DND-41 (cell line): ENCODE results near the gene DGKQ.

Experiments
- CTCF ChIP-seq: IDR thresholded peaks from 2 replicates; pipeline ENCODE4 v1.5.1; 2012; ENCODE audit warnings: borderline replicate concordance, low read length, moderate library complexity, mild to moderate bottlenecking; ENCODE audit not compliant: poor library complexity, severe bottlenecking; ENCODE audit errors: extremely low read depth
- EZH2 ChIP-seq: IDR thresholded peaks from 3 replicates; pipeline ENCODE4 v1.6.1; 2012; ENCODE audit warnings: borderline replicate concordance, low read depth, mild to moderate bottlenecking, moderate library complexity, low read length, inconsistent platforms; ENCODE audit not compliant: severe bottlenecking

DNA sequence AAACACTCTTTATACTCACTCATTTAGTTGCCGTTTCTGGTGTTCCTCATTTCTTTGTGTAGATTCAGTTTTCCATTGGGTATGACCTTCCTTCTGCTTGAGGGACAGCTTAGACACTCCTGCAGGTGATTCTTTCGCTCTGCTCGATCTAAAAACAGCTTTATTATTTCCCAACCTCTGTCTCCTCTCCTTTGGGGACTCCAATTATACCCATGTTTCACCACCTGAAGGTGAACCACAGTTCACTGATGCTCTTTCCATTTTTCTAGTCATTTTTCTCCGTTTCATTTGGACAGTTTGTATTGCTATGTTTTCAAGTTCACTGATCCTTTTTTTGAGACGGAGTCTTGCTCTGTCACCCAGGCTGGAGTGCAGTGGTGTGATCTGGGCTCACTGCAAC, 33.5 kb upstream of the DGKQ start:
- TF ChIP-seq CTCF (no peak), EZH2 (no peak)
